SU-DHL-6 (cell line): ENCODE measurements around the gene DHRS7.

Experiments
- H2AFZ ChIP-seq: fragments of 200-600 bp; sonication (generic); 2 replicates; pipeline ENCODE4 v1.6.1; 2014; ENCODE audit warnings: low read depth, mild to moderate bottlenecking, moderate library complexity, mixed read lengths, antibody characterized with exemption, low read length; ENCODE audit not compliant: severe bottlenecking
- H3F3A ChIP-seq: fragments of 200-600 bp; shearing (Covaris generic); 2 replicates; pipeline ENCODE4 v1.6.0; 2016; ENCODE audit warnings: antibody characterized with exemption, mild to moderate bottlenecking; ENCODE audit not compliant: insufficient read depth
- H3K27ac ChIP-seq: fragments of 200-600 bp; sonication (generic); 2 replicates; pipeline ENCODE4 v1.5.1; 2016; ENCODE audit warnings: low read depth, mild to moderate bottlenecking, low read length, moderate library complexity, mixed read lengths
- H3K27me3 ChIP-seq: fragments of 200-600 bp; sonication (generic), shearing (Covaris generic); 2 replicates; pipeline ENCODE4 v1.6.0; 2014; ENCODE audit warnings: mild to moderate bottlenecking, low read length
- H3K36me3 ChIP-seq: fragments of 200-600 bp; sonication (generic); 2 replicates; pipeline ENCODE4 v1.6.1; 2014; ENCODE audit warnings: mild to moderate bottlenecking, low read length, mixed read lengths
- H3K4me2 ChIP-seq: fragments of 300-600, 200-600 bp; shearing (Covaris generic), sonication (generic); 2 replicates; pipeline ENCODE4 v1.6.0; 2014; ENCODE audit warnings: low read length, low read depth, mild to moderate bottlenecking; ENCODE audit not compliant: poor library complexity, severe bottlenecking
- H3K4me3 ChIP-seq: fragments of 200-600 bp; sonication (generic); 2 replicates; pipeline ENCODE4 v1.5.1; 2014; ENCODE audit warnings: antibody characterized with exemption, low read length, mild to moderate bottlenecking, mixed read lengths; ENCODE audit not compliant: insufficient read depth, poor library complexity, severe bottlenecking
- H3K79me2 ChIP-seq: fragments of 200-600 bp; sonication (generic); 2 replicates; pipeline ENCODE4 v1.6.1; 2014; ENCODE audit warnings: mild to moderate bottlenecking, low read length, moderate library complexity; ENCODE audit not compliant: insufficient read depth
- H3K9ac ChIP-seq: fragments of 200-600 bp; sonication (generic); 2 replicates; pipeline ENCODE4 v1.7.0; 2014; ENCODE audit warnings: mild to moderate bottlenecking, low read length
- H3K9me2 ChIP-seq: fragments of 200-600 bp; sonication (generic); replicated peaks from 2 replicates; pipeline ENCODE4 v1.6.1; 2014; ENCODE audit warnings: low read length; ENCODE audit not compliant: insufficient read depth
- H3K9me3 ChIP-seq: fragments of 200-600 bp; sonication (generic); 2 replicates; pipeline ENCODE4 v1.6.1; 2014; ENCODE audit warnings: low read length, mixed read lengths; ENCODE audit not compliant: insufficient read depth
- H4K20me1 ChIP-seq: fragments of 200-600 bp; sonication (generic); 2 replicates; pipeline ENCODE4 v1.6.1; 2014; ENCODE audit warnings: low read depth, mild to moderate bottlenecking, antibody characterized with exemption, low read length, moderate library complexity, mixed read lengths
- EZH2phosphoT487 ChIP-seq: fragments of 200-600 bp; sonication (generic), shearing (Covaris generic); conservative IDR thresholded peaks from 2 replicates; pipeline ENCODE4 v1.6.1; 2018; ENCODE audit warnings: mild to moderate bottlenecking, antibody characterized with exemption, low read length, moderate library complexity, mixed read lengths
- TF ChIP-seq, protein P1 (sequence below): fragments of 200-600 bp; sonication (generic); IDR thresholded peaks from one replicate; pipeline ENCODE4 v1.5.1; 2017; ENCODE audit warnings: antibody characterized with exemption, mild to moderate bottlenecking, low read length, moderate library complexity; ENCODE audit not compliant: insufficient read depth, poor library complexity, severe bottlenecking

Gene DHRS7

DNA sequence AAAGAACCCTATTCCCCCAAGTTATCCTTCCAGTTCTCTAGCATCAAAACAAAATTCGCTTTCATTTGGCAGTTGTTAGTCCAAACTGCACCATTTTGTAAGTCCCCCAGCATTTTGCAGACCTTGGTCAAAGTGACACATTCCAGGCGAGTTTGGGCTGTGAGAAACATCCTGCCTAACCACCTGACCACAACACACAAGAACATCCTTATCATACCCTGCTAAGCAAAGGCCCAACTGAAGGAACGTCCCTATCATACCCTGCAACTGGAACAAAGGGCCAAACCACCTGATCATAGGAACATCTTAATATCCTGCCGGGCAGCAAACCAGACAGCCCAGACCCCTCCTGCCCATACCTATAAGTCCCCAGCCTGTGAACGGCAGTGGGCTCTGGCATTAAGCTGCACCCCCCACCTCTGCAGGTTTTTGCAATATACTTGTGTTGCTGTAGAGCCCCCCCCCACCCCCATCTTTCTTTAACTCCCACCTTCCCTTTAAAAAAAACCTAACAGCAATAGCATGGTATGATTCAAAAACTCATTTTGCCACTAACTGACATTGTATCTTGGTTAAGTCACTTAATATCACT lies 70.8 kb downstream of the DHRS7 start:
- Histone ChIP-seq H4K20me1 (no peaks in the 10 kb centered on the region), H3K36me3 (no peaks in the 10 kb centered on the region), H3K27ac (no peak overlapping the region), H2AFZ (no peak overlapping the region), H3K27me3 (no peaks in the 10 kb centered on the region), H3K9me2 (no peaks in the 10 kb centered on the region), H3F3A (peaks cover 7% of the 10 kb centered on the region; the same call in 1 of the 2 replicates), H3K79me2 (peaks cover 69% of the 10 kb centered on the region), H3K9ac (no peak overlapping the region), H3K4me3 (peak overlapping the region; percentile 97), H3K9me3 (no peaks in the 10 kb centered on the region), H3K4me2 (peak overlapping the region; percentile 99)
- TF ChIP-seq, protein P1, sequence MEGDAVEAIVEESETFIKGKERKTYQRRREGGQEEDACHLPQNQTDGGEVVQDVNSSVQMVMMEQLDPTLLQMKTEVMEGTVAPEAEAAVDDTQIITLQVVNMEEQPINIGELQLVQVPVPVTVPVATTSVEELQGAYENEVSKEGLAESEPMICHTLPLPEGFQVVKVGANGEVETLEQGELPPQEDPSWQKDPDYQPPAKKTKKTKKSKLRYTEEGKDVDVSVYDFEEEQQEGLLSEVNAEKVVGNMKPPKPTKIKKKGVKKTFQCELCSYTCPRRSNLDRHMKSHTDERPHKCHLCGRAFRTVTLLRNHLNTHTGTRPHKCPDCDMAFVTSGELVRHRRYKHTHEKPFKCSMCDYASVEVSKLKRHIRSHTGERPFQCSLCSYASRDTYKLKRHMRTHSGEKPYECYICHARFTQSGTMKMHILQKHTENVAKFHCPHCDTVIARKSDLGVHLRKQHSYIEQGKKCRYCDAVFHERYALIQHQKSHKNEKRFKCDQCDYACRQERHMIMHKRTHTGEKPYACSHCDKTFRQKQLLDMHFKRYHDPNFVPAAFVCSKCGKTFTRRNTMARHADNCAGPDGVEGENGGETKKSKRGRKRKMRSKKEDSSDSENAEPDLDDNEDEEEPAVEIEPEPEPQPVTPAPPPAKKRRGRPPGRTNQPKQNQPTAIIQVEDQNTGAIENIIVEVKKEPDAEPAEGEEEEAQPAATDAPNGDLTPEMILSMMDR: no peak
- TF ChIP-seq EZH2phosphoT487: no peak
